WTC11 (cell line): ENCODE measurements around the gene GPC6.

Experiments used
- SP1 ChIP-seq: sonication (generic); formaldehyde crosslinking; conservative IDR thresholded peaks from 2 replicates; pipeline ENCODE4 v1.8.1; 2022; ENCODE audit warnings: missing genetic modification reagents
- ZNF138 ChIP-seq: sonication (generic); formaldehyde crosslinking; conservative IDR thresholded peaks from 2 replicates; pipeline ENCODE4 v1.8.1; 2022; ENCODE audit warnings: mild to moderate bottlenecking, moderate library complexity, missing genetic modification reagents
- TF ChIP-seq, protein P1 (sequence below): sonication (generic); formaldehyde crosslinking; conservative IDR thresholded peaks from 2 replicates; pipeline ENCODE4 v1.8.1; 2023; ENCODE audit warnings: mild to moderate bottlenecking, low read depth, missing genetic modification reagents, moderate library complexity
- TF ChIP-seq, protein P2 (sequence below): fragments of 200-600 bp; IDR thresholded peaks from 2 replicates; pipeline ENCODE4 v1.8.0; 2022; ENCODE audit warnings: antibody characterized with exemption

DNA sequence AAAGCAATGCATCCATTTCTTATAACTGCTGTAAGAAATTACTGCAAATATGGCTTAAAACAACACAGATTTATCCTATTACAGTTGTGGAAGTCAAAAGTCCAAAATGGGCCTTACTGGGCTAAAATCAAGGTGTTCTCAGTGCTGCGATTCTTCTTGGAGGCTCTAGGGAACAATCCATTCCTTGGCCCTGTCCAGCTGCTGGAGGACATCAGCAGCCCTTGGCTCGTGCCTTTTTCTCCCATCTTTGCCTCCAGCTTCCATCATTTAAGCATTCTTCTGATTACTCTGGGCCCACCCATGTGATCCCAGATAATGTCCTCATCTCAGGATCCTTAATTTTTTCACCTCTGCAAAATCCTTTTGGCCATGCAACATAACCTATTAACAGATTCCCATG, 645.8 kb downstream of the GPC6 start:
- TF ChIP-seq, protein P1, sequence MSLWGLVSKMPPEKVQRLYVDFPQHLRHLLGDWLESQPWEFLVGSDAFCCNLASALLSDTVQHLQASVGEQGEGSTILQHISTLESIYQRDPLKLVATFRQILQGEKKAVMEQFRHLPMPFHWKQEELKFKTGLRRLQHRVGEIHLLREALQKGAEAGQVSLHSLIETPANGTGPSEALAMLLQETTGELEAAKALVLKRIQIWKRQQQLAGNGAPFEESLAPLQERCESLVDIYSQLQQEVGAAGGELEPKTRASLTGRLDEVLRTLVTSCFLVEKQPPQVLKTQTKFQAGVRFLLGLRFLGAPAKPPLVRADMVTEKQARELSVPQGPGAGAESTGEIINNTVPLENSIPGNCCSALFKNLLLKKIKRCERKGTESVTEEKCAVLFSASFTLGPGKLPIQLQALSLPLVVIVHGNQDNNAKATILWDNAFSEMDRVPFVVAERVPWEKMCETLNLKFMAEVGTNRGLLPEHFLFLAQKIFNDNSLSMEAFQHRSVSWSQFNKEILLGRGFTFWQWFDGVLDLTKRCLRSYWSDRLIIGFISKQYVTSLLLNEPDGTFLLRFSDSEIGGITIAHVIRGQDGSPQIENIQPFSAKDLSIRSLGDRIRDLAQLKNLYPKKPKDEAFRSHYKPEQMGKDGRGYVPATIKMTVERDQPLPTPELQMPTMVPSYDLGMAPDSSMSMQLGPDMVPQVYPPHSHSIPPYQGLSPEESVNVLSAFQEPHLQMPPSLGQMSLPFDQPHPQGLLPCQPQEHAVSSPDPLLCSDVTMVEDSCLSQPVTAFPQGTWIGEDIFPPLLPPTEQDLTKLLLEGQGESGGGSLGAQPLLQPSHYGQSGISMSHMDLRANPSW (CRISPR knock-in tag) = no peak
- TF ChIP-seq SP1 (CRISPR knock-in tag) (no peak), ZNF138 (CRISPR knock-in tag) (no peak)
- TF ChIP-seq, protein P2, sequence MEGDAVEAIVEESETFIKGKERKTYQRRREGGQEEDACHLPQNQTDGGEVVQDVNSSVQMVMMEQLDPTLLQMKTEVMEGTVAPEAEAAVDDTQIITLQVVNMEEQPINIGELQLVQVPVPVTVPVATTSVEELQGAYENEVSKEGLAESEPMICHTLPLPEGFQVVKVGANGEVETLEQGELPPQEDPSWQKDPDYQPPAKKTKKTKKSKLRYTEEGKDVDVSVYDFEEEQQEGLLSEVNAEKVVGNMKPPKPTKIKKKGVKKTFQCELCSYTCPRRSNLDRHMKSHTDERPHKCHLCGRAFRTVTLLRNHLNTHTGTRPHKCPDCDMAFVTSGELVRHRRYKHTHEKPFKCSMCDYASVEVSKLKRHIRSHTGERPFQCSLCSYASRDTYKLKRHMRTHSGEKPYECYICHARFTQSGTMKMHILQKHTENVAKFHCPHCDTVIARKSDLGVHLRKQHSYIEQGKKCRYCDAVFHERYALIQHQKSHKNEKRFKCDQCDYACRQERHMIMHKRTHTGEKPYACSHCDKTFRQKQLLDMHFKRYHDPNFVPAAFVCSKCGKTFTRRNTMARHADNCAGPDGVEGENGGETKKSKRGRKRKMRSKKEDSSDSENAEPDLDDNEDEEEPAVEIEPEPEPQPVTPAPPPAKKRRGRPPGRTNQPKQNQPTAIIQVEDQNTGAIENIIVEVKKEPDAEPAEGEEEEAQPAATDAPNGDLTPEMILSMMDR = no peak
